GM21515 (cell line): Measurements from ENCODE around the gene PNN.
"Not testable (repeated sequence)": the region's sequence is repeated elsewhere in the genome, so short reads cannot be mapped to it uniquely, and the experiment has no call there.

ENCODE experiments used
- ATAC-seq: cut with Tn5 transposase; IDR thresholded peaks from one replicate; pipeline ENCODE4 v1.9.1; 2021; ENCODE audit not compliant: unreplicated experiment

PNN gene

GRCh38 chr14:39180553-39180952 is 5.5 kb downstream of the PNN start:
- ATAC-seq = no peak

- ATAC-seq = no peak
Measured at GRCh38 chr14:39181026-39181692, 6.1 kb downstream of the PNN start.

DNA sequence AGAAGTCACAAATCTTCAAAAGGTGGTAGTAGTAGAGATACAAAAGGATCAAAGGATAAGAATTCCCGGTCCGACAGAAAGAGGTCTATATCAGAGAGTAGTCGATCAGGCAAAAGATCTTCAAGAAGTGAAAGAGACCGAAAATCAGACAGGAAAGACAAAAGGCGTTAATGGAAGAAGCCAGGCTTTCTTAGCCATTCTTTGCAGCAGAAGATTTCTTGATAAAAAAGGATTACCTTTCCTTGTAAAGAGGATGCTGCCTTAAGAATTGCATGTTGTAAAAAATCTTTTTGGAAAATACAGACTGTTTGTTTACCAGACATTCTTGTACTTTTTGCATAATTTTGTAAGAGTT is 6.6 kb downstream of the PNN start:
- no peak for ATAC-seq

DNA sequence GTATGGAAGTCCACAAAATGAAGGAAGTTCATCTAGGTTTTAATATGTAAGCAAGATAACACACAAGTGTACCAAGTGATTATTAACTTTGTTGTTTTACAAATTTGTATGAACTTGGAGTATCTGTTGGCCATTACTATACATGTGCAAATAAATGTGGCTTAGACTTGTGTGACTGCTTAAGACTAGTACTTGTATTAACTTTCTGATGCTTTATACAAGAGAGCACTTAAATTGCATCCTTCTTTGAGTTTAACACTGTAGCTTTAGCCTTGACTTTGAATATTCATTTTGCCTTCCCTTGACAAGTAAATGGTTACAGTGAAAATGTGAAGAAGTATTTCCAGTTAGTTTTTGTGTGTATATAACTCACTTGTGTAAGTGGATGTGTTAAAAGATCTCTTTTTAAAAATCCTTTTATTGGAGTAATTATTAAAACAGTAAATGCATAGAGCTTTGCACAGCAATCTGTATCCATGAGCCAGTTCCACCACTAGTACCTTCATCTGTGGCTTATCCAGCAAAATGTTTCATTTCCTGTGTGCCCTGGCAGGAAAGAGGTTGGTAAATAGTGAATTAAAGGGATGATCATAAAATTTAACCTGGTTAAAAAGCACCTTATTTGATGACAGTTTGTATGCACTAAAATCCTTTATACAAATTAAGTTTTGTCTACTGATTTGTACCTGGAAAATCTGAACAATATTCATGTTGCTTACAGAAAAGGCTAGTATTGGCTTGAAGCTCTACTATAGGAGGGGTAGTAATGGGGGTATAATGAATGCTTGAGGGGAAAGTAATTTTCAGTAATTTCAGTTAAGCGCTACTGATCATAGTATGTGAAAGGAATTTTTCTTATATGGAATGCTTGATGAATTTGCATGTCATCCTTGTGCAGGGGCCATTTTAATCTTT is 8.0 kb downstream of the PNN start:
- no peak for ATAC-seq

DNA sequence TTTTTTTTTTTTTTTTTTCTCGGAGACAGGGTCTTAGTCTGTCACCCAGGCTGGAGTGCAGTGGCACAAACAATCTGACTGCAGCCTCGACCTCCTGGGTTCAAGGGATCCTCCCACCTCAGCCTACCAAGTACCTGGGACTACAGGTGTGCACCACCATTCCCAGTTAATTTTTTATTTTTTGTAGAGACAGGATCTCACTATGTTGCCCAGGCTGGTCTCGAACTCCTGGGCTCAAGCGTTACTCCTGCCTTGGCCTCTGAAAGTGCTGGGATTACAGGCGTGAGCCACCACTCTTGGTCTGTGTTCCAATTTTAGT is 8.6 kb downstream of the PNN start:
- not testable (repeated sequence) for ATAC-seq

DNA sequence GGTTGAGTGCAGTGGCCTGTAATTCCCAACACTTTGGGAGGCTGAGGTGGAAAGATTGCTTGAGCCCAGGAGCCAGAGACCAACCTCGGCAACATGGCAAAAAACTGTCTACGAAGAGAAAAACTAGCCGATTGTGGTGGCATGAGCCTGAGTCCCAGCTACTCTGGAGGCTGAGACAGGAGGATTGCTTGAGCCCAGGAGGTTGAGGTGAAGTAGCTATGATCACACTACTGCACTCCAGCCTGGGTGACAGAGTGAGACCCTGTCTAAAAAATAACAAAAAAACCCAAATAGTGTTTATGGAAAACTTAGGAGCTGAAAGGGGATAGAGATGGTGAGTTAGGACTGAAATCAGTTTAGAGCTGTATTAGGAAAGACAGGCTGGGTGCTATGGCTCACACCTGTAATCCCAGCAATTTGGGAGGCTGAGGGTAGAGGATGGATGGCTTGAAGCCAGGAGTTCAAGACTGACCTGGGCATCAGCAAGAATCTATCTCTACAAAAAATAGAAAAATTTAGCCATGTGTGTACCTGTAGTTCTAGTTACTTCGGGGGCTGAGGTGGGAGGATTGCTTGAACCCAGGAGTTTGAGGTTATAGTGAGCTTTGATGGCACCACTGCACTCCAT is 9.7 kb downstream of the PNN start:
- no peak for ATAC-seq

DNA sequence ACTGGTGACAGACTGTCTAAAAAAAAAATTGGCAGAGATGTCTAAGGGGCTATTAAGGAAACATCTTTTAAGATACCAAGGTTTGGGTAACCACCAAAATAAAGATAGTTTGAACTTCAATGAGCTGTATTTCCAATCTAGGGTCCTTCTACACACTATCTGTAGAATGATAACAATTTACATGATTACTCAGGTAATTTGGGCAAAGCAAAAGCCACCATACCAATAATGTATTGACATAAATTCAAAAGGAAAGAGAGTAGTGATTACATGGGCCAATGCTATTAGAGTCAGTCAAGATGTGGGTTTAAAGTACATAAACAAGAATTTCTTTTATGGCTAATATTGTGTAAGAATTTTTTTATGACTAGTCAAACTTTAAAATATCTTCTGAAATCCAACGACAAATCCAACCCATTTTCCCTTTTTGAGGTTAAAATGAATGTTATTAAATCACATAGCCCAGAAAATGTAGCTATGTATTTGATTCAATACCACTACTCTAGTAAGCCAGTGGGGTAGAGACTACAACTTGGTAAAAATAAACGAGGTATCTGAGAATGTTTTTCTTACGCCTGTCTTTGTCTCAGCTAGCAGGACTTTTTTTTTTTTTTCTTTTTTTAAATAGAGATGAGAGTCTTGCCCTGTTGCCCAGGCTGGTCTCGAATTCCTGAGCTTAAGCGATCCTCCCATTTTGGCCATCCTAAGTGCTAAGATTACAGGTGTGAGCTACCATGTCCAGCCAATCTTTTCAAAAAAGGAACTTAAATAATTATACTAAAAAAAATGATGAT is 10.4 kb downstream of the PNN start:
- ATAC-seq = no peak

- no peak for ATAC-seq
Measured at GRCh38 chr14:39186941-39187525, 12.0 kb downstream of the PNN start.

GRCh38 chr14:39203659-39204606 is 28.9 kb downstream of the PNN start:
- no peak for ATAC-seq

GRCh38 chr14:39207430-39207829 is 32.4 kb downstream of the PNN start:
- not testable (repeated sequence) for ATAC-seq

- no peak for ATAC-seq
Measured at GRCh38 chr14:39211109-39211741, 36.2 kb downstream of the PNN start.

- no peak for ATAC-seq
Measured at GRCh38 chr14:39212034-39212433, 37.0 kb downstream of the PNN start.

DNA sequence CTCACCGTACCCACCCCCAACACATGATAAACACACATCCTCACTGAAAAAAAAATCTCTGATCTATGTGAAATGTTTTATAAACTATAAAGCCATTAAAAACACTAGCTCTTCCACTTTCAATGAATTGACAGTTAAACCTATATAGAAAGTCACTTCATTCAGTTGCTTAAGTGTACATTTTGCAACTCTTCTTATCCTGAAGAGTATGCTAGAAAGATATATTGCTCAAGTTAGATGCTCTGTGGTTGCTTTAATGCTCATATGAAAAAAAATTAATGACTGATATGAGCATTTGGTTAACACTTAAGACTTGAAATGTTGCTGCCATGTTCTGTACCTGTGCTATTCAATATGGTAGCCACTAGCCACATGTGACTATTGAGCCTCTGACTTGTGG is 37.6 kb downstream of the PNN start:
- ATAC-seq = no peak

DNA sequence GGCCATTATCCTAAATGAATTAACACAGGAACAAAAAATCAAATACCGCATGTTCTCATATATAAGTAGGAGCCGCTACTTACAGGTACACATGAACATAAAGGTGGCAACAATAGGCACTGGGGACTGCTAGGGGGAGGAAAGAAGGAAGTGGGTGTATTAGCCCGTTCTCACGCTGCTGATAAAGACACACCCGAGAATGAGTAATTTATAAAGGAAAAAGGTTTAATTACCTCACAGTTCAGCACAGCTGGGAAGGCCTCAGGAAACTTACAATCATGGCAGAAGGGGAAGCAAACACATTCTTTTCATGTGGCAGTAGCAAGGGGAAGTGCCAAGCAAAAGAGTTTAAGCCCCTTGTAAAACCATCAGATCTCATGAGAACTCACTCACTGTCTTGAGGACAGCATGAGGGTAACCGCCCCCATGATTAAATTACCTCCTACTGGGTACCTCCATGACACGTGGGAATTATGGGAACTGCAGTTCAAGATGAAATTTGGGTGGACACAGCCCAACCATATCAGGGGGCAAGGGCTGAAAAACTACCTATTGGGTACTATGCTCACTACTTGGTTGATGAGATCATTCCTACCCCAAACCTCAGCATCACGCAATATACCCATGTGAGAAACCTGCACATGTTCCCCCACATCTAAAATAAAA is 42.3 kb downstream of the PNN start:
- ATAC-seq = no peak

- ATAC-seq = no peak
Measured at GRCh38 chr14:39218171-39218769, 43.2 kb downstream of the PNN start.

GRCh38 chr14:39219075-39219499 is 44.0 kb downstream of the PNN start:
- no peak for ATAC-seq

DNA sequence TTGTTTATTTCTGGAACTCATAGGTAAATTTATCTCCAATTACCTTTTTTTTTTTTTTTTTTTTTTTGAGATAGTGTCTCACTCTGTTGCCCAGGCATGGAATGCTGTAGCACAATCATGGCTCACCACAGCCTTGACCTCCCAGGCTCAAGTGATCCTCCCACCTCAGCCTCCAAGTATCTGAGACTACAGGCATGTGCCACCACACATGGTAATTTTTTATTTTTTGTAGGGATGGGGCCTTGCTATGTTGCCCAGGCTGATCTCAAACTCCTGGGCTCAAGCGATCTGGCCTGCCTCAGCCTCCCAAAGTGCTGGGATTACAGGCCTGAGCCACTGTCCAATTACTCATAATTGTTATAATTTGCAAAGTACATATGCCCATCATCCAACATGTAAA is 45.4 kb downstream of the PNN start:
- not testable (repeated sequence) for ATAC-seq

DNA sequence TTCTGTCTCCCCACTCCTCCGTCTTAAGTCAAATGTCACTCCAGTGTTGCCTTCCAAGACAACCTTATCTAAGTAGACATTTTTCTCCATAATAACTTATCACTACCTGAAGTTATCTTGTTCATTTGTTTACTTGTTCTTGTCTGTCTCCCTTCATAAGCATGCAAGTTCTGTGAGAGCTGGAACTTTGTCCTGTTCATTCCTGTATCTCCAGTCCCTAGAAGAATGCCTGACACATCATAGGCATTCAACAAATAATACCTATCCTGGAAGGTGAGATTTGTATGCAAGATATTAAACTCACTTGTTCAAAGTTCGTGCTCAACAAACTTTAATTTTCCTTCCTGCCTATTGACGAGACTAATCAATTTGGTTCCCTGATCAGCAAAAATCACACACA is 53.0 kb downstream of the PNN start:
- ATAC-seq = no peak
